WTC11 (cell line): ENCODE measurements around the gene AGBL5. TPM values are rescaled to one million over a fixed set of nuclear protein-coding genes. Genes with fewer than 3 reads are reported as not detected.

Source experiments
- ATAC-seq: fragments of 200-7000 bp; cut with Tn5 transposase; 2 replicates; pipeline ENCODE4 v1.10.0; 2021; ENCODE audit warnings: mild to moderate bottlenecking, moderate library complexity
- CTCF ChIA-PET: fragments of 300-600 bp; sonication (Branson Sonifier 250); formaldehyde crosslinking; loops from one replicate; lab custom pipeline; 2021; ENCODE audit warnings: antibody characterized with exemption; lab: Charles Lee
- POLR2A ChIA-PET: fragments of 350-600 bp; sonication (Branson Sonifier 250); formaldehyde crosslinking; loops from one replicate; lab custom pipeline; 2021; ENCODE audit warnings: antibody characterized with exemption; lab: Charles Lee
- DNase-seq: peaks from one replicate; pipeline ENCODE4 v3.0.0; 2021; ENCODE audit warnings: low spot score
- H3K27ac Mint-ChIP-seq: 2 replicates; pipeline ENCODE4 v1.8.0; 2021; ENCODE audit warnings: mixed read lengths
- H3K27me3 Mint-ChIP-seq: 2 replicates; pipeline ENCODE4 v1.8.0; 2021; ENCODE audit warnings: low read depth, mild to moderate bottlenecking, moderate library complexity, mixed read lengths
- H3K36me3 Mint-ChIP-seq: 2 replicates; pipeline ENCODE4 v1.8.0; 2021; ENCODE audit warnings: mixed read lengths
- H3K4me1 Mint-ChIP-seq: 2 replicates; pipeline ENCODE4 v1.8.0; 2022; ENCODE audit warnings: mixed read lengths
- H3K4me3 Mint-ChIP-seq: 2 replicates; pipeline ENCODE4 v1.8.0; 2021; ENCODE audit warnings: mild to moderate bottlenecking, moderate library complexity, mixed read lengths
- H3K9me3 Mint-ChIP-seq: 2 replicates; pipeline ENCODE4 v1.8.0; 2021; ENCODE audit warnings: mixed read lengths
- EMX1 ChIP-seq: fragments of 250-450 bp; sonication (Bioruptor Pico); IDR thresholded peaks from 2 replicates; pipeline ENCODE4 v1.8.0; 2021; ENCODE audit warnings: mild to moderate bottlenecking
- GRHL2 ChIP-seq: fragments of 250-450 bp; sonication (Bioruptor Pico); IDR thresholded peaks from 2 replicates; pipeline ENCODE4 v1.8.0; 2022; ENCODE audit warnings: mild to moderate bottlenecking, moderate library complexity; ENCODE audit not compliant: insufficient replicate concordance, severe bottlenecking
- MYBL2 ChIP-seq: sonication (generic); formaldehyde crosslinking; IDR thresholded peaks from 2 replicates; pipeline ENCODE4 v1.8.1; 2023; ENCODE audit warnings: mild to moderate bottlenecking, moderate library complexity, missing genetic modification reagents
- TCF7 ChIP-seq: sonication (generic); formaldehyde crosslinking; IDR thresholded peaks from 2 replicates; pipeline ENCODE4 v1.8.0; 2022; ENCODE audit warnings: mild to moderate bottlenecking, low read depth, missing genetic modification reagents, moderate library complexity
- ZNF121 ChIP-seq: sonication (generic); formaldehyde crosslinking; IDR thresholded peaks from 2 replicates; pipeline ENCODE4 v1.8.0; 2023; ENCODE audit warnings: missing genetic modification reagents
- total RNA-seq: library from RNA; stranded (reverse); gene quantifications from 3 replicates; pipeline ENCODE4 v1.2.3, GENCODE V29; 2021
- TF ChIP-seq, protein P1 (sequence below): sonication (generic); formaldehyde crosslinking; IDR thresholded peaks from 2 replicates; pipeline ENCODE4 v1.8.0; 2023; ENCODE audit warnings: missing genetic modification reagents, mild to moderate bottlenecking, borderline replicate concordance
- TF ChIP-seq, protein P2 (sequence below): sonication (generic); formaldehyde crosslinking; conservative IDR thresholded peaks from 2 replicates; pipeline ENCODE4 v1.8.1; 2022; ENCODE audit warnings: mild to moderate bottlenecking, missing genetic modification reagents
- TF ChIP-seq, protein P3 (sequence below): sonication (generic); formaldehyde crosslinking; IDR thresholded peaks from 2 replicates; pipeline ENCODE4 v1.8.0; 2023; ENCODE audit warnings: mild to moderate bottlenecking, missing genetic modification reagents
- TF ChIP-seq, protein P4 (sequence below): sonication (generic); formaldehyde crosslinking; IDR thresholded peaks from 2 replicates; pipeline ENCODE4 v1.8.0; 2022; ENCODE audit warnings: mild to moderate bottlenecking, missing genetic modification reagents
- TF ChIP-seq, protein P5 (sequence below): sonication (generic); formaldehyde crosslinking; IDR thresholded peaks from 2 replicates; pipeline ENCODE4 v1.8.0; 2022; ENCODE audit warnings: mild to moderate bottlenecking, missing genetic modification reagents
- TF ChIP-seq, protein P6 (sequence below): sonication (generic); formaldehyde crosslinking; IDR thresholded peaks from 2 replicates; pipeline ENCODE4 v1.8.0; 2022; ENCODE audit warnings: mild to moderate bottlenecking, missing genetic modification reagents
- TF ChIP-seq, protein P7 (sequence below): fragments of 200-600 bp; IDR thresholded peaks from 2 replicates; pipeline ENCODE4 v1.8.0; 2022; ENCODE audit warnings: antibody characterized with exemption
- TF ChIP-seq, protein P8 (sequence below): sonication (generic); formaldehyde crosslinking; conservative IDR thresholded peaks from 2 replicates; pipeline ENCODE4 v1.8.1; 2023; ENCODE audit warnings: mild to moderate bottlenecking, low read depth, missing genetic modification reagents, moderate library complexity
- TF ChIP-seq, protein P9 (sequence below): sonication (generic); formaldehyde crosslinking; IDR thresholded peaks from 2 replicates; pipeline ENCODE4 v1.8.0; 2023; ENCODE audit warnings: missing genetic modification reagents

Gene AGBL5
- total RNA-seq, 1 experiment from 2014 or later = 43.0 TPM

DNA sequence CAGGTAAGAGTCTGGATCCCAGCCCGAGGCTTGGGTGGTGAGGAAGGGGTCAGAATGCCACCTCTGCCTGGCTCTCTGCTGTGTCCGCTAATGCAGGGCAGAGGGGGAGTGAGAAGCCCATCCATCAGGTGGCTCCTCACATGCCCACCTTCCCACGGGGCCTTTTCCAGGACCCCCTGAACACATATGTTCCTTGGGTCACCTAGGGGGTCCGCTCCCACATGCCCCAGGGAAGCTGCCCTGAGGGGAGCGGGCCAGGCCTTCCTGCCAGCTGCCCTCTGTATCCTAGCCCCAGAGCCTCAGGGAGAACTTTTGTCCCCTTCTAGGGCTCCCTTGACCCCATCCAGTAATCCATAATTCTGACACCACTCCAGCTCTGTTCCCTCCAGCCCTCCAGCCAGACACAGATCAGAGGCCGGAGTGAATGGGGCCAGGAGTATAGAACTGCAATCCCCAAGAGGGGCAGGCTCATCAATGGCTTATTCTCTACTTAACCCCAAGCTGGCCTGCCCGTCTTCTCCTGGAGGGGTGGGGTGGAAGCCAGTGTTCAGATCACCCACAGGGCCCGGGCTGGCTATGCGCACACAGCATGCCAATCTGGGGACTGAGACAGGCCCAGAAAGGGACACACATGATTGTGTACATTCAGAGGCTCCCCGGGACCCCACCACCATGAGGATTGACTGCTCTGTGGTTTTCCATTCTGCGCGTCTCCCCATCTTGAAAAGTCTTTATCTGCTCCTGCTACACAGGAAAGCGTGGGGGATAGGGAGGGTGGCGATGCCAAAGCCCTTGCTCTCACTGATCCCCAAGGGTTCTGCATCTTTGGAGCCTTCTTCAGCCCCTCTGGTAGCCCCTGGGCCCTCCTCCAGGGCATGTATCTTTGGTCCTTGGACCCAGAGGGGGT is 28.0 kb downstream of the AGBL5 start:
- ATAC-seq (no peak), DNase-seq (no peak)
- CTCF ChIA-PET = interaction anchor here (1.1 to 1.7 kb wide), 3 partner anchors 8 to 224 kb away, joined by 4 to 8 read pairs (median 7); partner anchors contain the start of gene KHK
- H3K27ac Mint-ChIP-seq = no peak overlapping the region
- no peaks in the 10 kb centered on the region for H3K9me3 Mint-ChIP-seq
- TF ChIP-seq, protein P1, sequence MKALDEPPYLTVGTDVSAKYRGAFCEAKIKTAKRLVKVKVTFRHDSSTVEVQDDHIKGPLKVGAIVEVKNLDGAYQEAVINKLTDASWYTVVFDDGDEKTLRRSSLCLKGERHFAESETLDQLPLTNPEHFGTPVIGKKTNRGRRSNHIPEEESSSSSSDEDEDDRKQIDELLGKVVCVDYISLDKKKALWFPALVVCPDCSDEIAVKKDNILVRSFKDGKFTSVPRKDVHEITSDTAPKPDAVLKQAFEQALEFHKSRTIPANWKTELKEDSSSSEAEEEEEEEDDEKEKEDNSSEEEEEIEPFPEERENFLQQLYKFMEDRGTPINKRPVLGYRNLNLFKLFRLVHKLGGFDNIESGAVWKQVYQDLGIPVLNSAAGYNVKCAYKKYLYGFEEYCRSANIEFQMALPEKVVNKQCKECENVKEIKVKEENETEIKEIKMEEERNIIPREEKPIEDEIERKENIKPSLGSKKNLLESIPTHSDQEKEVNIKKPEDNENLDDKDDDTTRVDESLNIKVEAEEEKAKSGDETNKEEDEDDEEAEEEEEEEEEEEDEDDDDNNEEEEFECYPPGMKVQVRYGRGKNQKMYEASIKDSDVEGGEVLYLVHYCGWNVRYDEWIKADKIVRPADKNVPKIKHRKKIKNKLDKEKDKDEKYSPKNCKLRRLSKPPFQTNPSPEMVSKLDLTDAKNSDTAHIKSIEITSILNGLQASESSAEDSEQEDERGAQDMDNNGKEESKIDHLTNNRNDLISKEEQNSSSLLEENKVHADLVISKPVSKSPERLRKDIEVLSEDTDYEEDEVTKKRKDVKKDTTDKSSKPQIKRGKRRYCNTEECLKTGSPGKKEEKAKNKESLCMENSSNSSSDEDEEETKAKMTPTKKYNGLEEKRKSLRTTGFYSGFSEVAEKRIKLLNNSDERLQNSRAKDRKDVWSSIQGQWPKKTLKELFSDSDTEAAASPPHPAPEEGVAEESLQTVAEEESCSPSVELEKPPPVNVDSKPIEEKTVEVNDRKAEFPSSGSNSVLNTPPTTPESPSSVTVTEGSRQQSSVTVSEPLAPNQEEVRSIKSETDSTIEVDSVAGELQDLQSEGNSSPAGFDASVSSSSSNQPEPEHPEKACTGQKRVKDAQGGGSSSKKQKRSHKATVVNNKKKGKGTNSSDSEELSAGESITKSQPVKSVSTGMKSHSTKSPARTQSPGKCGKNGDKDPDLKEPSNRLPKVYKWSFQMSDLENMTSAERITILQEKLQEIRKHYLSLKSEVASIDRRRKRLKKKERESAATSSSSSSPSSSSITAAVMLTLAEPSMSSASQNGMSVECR (CRISPR knock-in tag) = no peak
- peaks cover 13% of the 10 kb centered on the region for H3K27me3 Mint-ChIP-seq
- POLR2A ChIA-PET = no interaction called here
- H3K4me3 Mint-ChIP-seq = no peak overlapping the region
- peaks cover 22% of the 10 kb centered on the region for H3K4me1 Mint-ChIP-seq
- H3K36me3 Mint-ChIP-seq = no peaks in the 10 kb centered on the region

DNA sequence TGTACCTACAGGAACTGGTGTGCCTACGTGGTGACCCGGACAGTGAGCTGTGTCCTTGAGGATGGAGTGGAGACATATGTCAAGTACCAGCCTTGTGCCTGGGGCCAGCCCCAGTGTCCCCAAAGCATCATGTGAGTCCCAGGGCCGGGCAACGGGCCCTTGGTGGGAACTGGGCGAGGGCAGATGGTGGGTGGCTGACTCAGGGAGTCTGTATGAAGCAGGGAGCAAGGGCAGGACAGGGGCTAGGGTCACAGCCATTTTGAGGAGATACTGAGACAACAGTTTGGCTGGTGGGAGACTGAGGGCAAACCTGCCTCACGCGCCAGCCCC is 28.6 kb downstream of the AGBL5 start:
- H3K4me3 Mint-ChIP-seq = no peak overlapping the region

More for the DNA sequence above, 28.6 kb downstream of the AGBL5 start:
- no peaks in the 10 kb centered on the region for H3K9me3 Mint-ChIP-seq
- no peak for ATAC-seq
- no peak for DNase-seq
- H3K4me1 Mint-ChIP-seq = peaks cover 22% of the 10 kb centered on the region
- peaks cover 19% of the 10 kb centered on the region for H3K27me3 Mint-ChIP-seq
- H3K36me3 Mint-ChIP-seq = no peaks in the 10 kb centered on the region
- ChIA-PET POLR2A (interaction anchor here (1.3 kb wide), 1 partner anchor 9 kb away, joined by 5 read pairs; the partner anchor contains the start of gene OST4), CTCF (interaction anchor here (1.0 to 1.7 kb wide), 4 partner anchors 8 to 234 kb away, joined by 3 to 29 read pairs (median 11); partner anchors contain the start of genes AGBL5 and OST4)
- TF ChIP-seq, protein P2, sequence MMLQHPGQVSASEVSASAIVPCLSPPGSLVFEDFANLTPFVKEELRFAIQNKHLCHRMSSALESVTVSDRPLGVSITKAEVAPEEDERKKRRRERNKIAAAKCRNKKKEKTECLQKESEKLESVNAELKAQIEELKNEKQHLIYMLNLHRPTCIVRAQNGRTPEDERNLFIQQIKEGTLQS = no peak
- TF ChIP-seq, protein P3, sequence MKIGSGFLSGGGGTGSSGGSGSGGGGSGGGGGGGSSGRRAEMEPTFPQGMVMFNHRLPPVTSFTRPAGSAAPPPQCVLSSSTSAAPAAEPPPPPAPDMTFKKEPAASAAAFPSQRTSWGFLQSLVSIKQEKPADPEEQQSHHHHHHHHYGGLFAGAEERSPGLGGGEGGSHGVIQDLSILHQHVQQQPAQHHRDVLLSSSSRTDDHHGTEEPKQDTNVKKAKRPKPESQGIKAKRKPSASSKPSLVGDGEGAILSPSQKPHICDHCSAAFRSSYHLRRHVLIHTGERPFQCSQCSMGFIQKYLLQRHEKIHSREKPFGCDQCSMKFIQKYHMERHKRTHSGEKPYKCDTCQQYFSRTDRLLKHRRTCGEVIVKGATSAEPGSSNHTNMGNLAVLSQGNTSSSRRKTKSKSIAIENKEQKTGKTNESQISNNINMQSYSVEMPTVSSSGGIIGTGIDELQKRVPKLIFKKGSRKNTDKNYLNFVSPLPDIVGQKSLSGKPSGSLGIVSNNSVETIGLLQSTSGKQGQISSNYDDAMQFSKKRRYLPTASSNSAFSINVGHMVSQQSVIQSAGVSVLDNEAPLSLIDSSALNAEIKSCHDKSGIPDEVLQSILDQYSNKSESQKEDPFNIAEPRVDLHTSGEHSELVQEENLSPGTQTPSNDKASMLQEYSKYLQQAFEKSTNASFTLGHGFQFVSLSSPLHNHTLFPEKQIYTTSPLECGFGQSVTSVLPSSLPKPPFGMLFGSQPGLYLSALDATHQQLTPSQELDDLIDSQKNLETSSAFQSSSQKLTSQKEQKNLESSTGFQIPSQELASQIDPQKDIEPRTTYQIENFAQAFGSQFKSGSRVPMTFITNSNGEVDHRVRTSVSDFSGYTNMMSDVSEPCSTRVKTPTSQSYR = no peak
- TF ChIP-seq GRHL2 (no peak), EMX1 (CRISPR knock-in tag) (no peak), ZNF121 (CRISPR knock-in tag) (no peak), TCF7 (CRISPR knock-in tag) (no peak), MYBL2 (CRISPR knock-in tag) (no peak)
- TF ChIP-seq, protein P4, sequence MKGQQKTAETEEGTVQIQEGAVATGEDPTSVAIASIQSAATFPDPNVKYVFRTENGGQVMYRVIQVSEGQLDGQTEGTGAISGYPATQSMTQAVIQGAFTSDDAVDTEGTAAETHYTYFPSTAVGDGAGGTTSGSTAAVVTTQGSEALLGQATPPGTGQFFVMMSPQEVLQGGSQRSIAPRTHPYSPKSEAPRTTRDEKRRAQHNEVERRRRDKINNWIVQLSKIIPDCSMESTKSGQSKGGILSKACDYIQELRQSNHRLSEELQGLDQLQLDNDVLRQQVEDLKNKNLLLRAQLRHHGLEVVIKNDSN = no peak
- TF ChIP-seq, protein P5, sequence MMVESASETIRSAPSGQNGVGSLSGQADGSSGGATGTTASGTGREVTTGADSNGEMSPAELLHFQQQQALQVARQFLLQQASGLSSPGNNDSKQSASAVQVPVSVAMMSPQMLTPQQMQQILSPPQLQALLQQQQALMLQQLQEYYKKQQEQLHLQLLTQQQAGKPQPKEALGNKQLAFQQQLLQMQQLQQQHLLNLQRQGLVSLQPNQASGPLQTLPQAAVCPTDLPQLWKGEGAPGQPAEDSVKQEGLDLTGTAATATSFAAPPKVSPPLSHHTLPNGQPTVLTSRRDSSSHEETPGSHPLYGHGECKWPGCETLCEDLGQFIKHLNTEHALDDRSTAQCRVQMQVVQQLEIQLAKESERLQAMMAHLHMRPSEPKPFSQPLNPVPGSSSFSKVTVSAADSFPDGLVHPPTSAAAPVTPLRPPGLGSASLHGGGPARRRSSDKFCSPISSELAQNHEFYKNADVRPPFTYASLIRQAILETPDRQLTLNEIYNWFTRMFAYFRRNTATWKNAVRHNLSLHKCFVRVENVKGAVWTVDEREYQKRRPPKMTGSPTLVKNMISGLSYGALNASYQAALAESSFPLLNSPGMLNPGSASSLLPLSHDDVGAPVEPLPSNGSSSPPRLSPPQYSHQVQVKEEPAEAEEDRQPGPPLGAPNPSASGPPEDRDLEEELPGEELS (CRISPR knock-in tag) = no peak
- TF ChIP-seq, protein P6, sequence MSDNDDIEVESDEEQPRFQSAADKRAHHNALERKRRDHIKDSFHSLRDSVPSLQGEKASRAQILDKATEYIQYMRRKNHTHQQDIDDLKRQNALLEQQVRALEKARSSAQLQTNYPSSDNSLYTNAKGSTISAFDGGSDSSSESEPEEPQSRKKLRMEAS (CRISPR knock-in tag) = no peak
- TF ChIP-seq, protein P7, sequence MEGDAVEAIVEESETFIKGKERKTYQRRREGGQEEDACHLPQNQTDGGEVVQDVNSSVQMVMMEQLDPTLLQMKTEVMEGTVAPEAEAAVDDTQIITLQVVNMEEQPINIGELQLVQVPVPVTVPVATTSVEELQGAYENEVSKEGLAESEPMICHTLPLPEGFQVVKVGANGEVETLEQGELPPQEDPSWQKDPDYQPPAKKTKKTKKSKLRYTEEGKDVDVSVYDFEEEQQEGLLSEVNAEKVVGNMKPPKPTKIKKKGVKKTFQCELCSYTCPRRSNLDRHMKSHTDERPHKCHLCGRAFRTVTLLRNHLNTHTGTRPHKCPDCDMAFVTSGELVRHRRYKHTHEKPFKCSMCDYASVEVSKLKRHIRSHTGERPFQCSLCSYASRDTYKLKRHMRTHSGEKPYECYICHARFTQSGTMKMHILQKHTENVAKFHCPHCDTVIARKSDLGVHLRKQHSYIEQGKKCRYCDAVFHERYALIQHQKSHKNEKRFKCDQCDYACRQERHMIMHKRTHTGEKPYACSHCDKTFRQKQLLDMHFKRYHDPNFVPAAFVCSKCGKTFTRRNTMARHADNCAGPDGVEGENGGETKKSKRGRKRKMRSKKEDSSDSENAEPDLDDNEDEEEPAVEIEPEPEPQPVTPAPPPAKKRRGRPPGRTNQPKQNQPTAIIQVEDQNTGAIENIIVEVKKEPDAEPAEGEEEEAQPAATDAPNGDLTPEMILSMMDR = no peak
- TF ChIP-seq, protein P8, sequence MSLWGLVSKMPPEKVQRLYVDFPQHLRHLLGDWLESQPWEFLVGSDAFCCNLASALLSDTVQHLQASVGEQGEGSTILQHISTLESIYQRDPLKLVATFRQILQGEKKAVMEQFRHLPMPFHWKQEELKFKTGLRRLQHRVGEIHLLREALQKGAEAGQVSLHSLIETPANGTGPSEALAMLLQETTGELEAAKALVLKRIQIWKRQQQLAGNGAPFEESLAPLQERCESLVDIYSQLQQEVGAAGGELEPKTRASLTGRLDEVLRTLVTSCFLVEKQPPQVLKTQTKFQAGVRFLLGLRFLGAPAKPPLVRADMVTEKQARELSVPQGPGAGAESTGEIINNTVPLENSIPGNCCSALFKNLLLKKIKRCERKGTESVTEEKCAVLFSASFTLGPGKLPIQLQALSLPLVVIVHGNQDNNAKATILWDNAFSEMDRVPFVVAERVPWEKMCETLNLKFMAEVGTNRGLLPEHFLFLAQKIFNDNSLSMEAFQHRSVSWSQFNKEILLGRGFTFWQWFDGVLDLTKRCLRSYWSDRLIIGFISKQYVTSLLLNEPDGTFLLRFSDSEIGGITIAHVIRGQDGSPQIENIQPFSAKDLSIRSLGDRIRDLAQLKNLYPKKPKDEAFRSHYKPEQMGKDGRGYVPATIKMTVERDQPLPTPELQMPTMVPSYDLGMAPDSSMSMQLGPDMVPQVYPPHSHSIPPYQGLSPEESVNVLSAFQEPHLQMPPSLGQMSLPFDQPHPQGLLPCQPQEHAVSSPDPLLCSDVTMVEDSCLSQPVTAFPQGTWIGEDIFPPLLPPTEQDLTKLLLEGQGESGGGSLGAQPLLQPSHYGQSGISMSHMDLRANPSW (CRISPR knock-in tag) = no peak
- TF ChIP-seq, protein P9, sequence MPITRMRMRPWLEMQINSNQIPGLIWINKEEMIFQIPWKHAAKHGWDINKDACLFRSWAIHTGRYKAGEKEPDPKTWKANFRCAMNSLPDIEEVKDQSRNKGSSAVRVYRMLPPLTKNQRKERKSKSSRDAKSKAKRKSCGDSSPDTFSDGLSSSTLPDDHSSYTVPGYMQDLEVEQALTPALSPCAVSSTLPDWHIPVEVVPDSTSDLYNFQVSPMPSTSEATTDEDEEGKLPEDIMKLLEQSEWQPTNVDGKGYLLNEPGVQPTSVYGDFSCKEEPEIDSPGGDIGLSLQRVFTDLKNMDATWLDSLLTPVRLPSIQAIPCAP (CRISPR knock-in tag) = no peak
- H3K27ac Mint-ChIP-seq = no peak overlapping the region
